HG03342 (cell line): ENCODE results near the gene FBXL20.
"Not testable (repeated sequence)": the region's sequence is repeated elsewhere in the genome, so short reads cannot be mapped to it uniquely, and the experiment has no call there.

ENCODE experiments used
- ATAC-seq: cut with Tn5 transposase; IDR thresholded peaks from one replicate; pipeline ENCODE4 v1.9.1; 2021; ENCODE audit warnings: mild to moderate bottlenecking, moderate library complexity; ENCODE audit not compliant: unreplicated experiment

FBXL20 gene

GRCh38 chr17:39334008-39334744 is 67.2 kb downstream of the FBXL20 start:
- ATAC-seq, result not testable (repeated sequence)

GRCh38 chr17:39332092-39332491 is 69.3 kb downstream of the FBXL20 start:
- no peak for ATAC-seq

- ATAC-seq, result no peak
Measured at GRCh38 chr17:39328815-39329214, 72.6 kb downstream of the FBXL20 start.

DNA sequence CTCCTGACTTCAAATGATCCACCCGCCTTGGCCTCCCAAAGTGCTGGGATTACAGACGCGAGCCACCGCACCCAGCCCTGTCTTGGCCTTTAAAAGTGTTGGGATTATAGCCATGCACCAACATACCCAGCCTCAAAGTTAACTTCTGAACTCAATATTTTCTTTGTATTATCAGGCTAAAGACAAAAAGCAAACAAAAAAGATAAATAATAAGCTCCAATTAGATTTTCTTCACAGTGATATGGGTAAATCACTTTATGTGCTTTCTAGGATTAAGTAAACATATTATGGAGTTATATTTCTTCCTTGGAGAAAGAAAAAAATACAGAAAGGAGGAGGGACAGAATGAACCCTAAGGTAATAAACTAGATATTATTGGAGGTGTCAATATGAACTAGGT is 74.3 kb downstream of the FBXL20 start:
- no peak for ATAC-seq

DNA sequence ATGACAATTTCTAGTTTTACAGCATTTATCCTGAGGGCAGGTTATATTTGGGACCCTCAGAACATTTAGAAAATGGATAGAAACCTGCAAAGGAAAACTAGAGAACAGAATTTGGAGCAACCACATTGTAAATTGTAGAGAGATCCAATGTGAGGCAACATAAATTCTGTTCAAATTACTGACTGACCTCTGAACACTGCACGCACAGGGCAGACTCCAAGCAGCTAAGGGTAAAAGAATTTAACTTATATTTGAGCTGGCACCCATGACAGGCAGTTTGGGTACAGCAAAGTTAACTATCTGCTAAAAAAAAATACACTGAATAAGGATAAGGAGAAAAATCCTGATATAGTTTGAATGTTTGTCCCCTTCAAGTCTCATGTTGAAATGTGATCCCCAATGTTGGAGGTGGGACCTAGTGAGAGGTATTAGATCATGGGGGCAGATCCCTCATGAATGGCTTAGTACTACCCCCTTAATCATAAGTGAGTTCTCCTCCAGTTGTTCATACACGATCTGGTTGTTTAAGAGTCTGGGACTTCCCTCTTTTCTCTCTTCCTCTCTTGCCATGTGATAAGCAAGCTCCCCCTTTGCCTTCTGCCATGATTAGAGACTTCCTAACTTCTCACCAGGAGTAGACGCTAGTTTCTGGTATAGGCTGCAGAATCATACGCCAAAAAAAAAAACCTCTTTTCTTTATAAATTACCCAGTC is 75.7 kb downstream of the FBXL20 start:
- no peak for ATAC-seq

DNA sequence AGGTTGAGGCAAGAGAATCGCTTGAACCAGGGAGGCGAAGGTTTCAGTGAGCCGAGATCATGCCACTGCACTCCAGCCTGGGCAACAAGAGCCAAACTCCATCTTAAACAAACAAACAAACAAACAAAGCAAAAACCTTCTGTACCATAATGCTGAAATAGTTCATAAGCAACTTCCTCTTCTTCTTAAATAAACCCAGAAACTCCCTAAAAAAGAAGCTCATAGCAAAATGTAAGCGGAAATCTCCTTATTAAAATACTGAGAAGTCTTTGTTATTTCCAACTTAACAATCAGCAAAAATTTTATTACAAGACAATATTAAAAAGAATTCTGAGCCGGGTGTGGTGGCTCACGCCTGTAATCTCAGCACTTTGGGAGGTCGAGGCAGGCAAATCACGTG is 82.8 kb downstream of the FBXL20 start:
- ATAC-seq, result no peak

DNA sequence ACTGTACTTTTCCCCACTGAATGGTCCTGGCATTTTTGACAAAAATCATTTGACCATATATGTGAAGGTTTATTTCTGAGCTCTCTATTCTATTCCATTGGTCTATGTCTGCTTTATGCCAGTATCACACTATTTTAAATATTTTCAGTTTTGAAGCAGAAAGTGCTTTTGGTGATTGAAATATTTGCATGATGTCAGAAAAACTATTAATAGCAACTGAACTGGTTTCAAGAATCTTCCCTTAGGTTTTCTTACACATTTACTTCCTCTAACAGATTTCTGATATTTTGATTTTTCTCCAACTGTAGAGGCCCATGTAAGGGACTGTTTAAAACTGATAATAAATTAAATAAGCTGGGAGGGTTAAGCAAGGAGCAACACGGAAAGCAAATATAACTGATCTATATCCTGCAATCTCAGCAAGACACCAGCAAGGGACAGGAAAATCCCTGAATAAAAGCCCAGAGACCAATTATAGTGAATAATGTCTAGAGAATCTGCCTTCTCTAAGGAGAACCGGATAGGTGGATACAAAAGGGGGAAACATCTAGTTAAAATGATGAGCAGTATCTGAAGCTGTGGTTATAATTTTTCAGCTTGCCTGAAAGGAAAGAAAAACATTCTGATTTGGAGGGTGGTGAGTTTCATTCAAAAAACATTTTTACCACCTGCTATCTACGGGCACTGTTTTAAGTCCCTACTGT is 94.8 kb downstream of the FBXL20 start:
- ATAC-seq, result no peak

DNA sequence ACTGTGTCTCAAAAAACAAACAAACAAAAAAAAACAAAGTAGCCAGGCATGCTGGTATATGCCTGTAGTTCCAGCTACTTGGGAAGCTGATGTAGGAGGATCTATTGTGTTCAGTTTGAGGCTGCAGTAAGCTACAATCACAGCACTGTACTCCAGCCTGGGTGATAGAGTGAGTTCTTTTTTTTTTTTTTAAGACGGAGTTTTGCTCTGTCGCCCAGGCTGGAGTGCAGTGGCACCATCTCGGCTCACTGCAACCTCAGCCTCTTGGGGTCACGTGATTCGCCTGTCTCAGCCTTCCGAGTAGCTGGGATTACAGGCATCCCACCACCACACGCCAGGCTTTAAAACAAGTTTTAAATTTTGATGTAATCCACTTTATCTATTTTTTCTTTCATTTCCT is 95.4 kb downstream of the FBXL20 start:
- no peak for ATAC-seq

- ATAC-seq, result no peak
Measured at GRCh38 chr17:39304188-39304587, 97.2 kb downstream of the FBXL20 start.

DNA sequence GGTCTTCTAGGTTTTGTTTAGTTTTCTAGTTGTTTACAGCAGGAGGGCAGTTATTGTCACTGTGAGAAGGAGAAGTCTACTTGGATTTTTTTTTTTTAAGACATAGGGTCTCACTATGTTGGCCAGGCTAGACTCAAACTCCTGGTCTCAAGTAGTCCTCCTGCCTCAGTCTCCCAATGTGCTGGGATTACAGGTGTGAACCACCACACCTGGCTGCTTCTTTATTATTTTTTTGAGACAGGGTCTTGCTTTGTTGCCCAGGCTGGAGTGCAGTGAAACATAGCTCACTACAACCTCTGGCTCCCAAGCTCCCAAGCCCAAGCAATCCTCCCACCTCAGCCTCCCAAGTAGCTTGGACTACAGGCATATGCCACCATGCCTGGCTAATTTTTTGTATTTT is 107.4 kb downstream of the FBXL20 start:
- no peak for ATAC-seq

DNA sequence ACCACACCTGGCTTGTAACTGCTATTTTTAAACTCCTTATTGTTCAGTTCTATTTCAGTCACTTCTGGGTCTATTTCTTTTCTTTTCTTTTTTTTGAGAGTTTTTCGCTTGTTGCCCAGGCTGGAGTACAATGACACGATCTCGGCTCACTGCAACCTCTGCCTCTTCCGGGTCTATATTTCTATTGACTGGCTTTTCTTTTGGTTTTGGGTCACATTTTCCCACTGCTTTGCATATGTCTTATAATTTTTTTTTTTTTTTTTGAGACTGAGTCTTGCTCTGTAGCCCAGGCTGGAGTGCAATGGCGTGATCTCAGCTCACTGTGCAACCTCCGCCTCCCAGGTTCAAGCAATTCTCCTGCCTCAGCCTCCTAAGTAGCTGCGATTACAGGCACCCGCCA is 108.9 kb downstream of the FBXL20 start:
- not testable (repeated sequence) for ATAC-seq

DNA sequence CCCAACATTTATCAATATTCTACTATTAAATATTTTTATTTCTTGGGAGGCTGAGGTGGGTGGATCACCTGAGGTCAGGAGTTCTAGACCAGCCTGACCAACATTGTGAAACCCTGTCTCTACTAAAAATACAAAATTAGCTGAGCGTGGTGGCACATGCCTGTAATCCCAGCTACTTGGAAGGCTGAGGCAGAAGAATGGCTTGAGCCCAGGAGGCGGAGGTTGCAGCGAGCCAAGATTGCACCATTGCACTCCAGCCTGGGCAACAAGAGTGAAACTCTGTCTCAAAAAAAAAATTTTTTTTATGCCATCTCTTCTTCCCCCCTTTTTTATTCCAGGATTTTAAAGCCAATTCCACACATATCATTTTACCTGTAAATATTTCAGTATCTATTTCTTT is 114.9 kb downstream of the FBXL20 start:
- not testable (repeated sequence) for ATAC-seq

- no peak for ATAC-seq
Measured at GRCh38 chr17:39284685-39285084, 116.7 kb downstream of the FBXL20 start.

DNA sequence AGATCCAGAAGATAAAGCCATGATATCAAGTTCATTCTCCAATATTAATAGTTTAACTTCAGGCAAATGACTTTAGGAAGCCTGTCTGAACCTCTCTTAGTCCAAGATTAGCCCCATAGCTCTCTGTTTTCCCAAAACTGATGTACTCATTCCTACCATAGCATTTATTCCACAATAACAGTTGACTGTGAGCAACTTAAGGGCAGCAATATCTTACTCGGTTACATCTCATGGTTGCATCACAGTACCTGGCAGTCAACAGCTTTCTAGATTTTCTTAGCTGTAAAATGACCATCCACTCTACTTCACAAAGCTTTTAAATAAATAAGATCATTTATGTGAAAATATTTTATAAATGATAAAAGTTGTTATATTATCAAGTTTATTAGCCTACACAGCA is 117.5 kb downstream of the FBXL20 start:
- no peak for ATAC-seq

DNA sequence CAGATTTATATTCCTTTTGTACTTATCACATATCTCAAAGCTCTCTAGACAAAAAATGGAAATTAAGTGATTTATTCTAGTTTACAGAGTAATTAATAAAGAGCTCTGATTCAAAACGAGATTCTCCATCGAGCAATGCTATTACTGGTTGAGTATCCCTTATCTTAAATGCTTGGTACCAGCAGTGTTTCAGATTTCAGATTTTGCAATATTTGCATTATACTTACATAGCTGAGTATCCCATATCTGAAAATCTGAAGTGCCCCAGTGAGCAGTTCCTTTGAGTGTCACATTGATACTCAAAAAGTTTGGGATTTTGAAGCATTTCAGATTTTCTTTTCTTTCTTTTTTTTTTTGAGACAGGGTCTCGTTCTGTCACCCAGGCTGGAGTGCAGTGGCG is 118.3 kb downstream of the FBXL20 start:
- no peak for ATAC-seq

DNA sequence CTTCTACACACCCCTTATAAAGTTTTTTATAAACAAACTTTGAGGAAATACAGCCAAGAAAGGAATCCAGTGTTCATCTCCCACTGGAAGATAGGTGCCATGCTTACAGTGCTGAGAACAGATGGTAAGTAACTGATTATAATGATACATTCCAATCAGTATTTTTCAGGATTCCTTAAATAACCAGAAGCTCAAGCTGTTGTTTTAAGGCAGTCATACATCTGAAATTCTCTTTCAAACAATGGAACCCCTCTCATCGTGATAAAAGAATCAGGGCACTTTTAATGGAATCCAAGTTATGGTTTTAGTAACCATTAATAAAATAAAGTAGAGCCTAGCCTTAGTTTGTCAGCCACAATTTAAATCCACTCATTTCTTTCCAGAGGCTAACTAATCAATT is 119.6 kb downstream of the FBXL20 start:
- ATAC-seq, result no peak

GRCh38 chr17:39278246-39278645 is 123.2 kb downstream of the FBXL20 start:
- not testable (repeated sequence) for ATAC-seq

DNA sequence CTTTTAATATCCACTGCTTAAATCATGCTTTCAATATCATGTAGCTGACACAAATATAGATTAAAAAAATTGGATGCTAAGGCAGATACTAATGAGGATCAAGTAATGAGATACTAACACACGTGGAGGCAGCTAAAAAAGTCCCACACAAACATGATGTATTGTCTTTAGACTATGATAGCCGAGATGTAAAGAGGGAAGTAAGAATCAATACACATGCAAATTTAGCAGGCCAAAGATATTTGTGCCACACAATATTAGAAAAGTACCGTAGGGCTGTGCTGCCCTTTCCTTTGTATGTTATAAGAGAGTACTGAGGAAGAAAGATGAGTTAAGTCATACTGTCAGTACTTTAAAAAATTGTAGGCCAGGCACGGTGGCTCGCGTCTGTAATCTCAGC is 124.3 kb downstream of the FBXL20 start:
- no peak for ATAC-seq

- no peak for ATAC-seq
Measured at GRCh38 chr17:39276113-39276512, 125.3 kb downstream of the FBXL20 start.

DNA sequence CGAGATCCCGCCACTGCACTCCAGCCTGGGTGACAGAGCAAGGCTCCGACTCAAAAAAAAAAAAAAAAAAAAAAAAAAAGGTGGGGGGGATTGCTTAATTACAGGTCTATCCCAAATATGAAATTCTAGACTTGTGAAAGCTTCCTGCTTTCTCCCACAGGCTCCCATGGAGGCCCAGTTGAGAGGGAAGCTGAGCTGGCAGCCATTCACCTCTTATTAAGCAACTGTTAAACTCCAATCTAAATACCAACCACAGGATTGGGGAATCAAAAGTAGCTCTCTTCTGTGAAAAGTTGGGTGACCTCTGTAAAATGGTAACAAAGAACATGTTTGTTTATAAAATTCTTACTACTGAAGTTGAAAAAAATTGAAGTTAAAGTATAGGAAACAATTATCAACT is 129.9 kb downstream of the FBXL20 start:
- no peak for ATAC-seq

- ATAC-seq, result no peak
Measured at GRCh38 chr17:39270923-39271322, 130.5 kb downstream of the FBXL20 start.

DNA sequence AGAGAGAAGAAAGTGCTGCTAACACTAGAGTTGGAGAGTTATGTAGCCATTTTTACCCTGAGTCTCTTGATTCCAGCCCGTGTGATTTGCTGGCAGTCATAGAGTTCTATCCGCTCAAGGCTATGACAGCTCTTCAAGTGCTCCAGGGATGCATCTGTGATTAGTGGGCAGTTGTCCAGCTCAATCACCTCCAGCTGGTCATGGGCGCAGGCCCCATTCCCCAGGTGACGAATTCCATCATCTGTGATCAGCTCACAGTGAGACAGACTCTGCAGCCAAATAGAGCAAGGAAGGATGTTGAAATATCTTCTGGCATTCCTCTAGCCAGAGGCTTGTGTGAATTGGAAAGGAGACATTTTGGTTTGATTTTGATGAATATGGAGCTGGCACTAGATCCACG is 137.3 kb downstream of the FBXL20 start:
- no peak for ATAC-seq
